DMS 273 (cell line): ENCODE measurements around the gene ANXA9.

Experiments used
- DNase-seq: peaks from one replicate; lab custom pipeline; 2025; ENCODE audit not compliant: unreplicated experiment; lab: John Stamatoyannopoulos, UW

The ANXA9 gene

DNA sequence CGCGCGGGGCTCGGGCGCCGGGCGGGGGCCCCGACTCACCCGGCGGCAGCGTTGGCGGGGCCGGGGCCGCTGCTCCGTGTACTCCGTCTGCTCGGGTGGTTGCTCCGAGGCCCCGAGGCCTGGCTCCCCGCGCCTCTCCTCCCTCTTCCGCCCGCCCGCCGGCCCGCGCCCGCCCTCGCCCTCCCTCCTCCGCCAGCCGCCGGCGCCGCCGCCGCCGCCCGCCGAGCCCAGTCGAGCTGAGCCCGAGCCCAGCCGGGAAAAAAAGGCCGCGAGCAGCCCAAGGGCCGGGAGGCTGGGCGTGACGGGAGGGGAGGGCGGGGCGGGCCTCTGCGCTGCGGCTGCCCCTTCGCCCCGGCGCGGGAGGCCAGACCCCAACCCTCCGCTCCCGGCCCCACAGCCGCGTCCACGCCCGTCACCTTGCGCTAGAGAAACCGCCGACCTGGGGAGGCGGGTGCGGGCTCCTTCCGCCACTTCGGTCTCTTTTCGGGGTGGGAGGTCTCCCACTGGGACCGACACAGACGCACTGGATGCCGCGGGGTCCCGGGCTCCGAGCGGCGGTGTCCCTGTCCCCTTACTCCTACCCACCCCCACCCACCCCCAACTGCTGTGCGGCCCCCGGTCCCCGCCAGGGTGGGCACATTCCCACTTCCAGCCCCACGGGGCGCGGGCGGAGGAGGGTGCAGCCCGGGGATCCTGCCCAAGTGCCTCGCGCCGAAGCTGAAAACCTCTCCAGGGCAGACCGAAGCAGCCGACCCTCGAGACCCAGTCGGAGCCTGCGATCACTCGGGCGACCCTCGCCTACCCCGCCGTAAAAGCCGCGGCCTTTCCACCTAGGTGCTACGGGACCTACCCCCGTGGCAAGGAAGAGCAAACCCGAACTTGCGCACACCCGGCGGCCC is 7.3 kb upstream of the ANXA9 start, which contains the start of gene CERS2:
TSS of gene CERS2 (minus strand) at position 256 of the 899 bp plus-strand sequence. CDS start 5,745 bp downstream, outside the sequence.
- peak; percentile 100 for DNase-seq

DNA sequence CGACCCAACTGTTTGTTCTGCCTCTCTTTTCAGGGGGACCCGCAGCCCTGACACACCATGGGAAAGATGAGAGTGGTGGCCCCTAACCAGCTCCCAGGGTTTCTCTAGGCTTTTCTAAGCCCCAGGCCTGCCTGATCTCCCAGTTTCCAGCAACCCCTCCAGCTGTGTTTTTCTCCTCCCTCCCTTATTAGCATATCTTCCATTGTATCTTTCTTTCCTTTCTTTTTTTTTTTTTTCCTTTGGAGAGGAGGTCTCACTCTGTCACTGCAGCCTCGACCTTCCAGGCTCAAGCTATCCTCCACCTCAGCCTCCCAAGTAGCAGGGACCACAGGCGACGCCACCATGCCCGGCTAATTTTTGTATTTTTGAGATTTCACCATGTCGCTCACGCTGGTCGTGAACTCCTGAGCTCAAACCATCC is 5.7 kb upstream of the ANXA9 start:
- DNase-seq, result no peak

DNA sequence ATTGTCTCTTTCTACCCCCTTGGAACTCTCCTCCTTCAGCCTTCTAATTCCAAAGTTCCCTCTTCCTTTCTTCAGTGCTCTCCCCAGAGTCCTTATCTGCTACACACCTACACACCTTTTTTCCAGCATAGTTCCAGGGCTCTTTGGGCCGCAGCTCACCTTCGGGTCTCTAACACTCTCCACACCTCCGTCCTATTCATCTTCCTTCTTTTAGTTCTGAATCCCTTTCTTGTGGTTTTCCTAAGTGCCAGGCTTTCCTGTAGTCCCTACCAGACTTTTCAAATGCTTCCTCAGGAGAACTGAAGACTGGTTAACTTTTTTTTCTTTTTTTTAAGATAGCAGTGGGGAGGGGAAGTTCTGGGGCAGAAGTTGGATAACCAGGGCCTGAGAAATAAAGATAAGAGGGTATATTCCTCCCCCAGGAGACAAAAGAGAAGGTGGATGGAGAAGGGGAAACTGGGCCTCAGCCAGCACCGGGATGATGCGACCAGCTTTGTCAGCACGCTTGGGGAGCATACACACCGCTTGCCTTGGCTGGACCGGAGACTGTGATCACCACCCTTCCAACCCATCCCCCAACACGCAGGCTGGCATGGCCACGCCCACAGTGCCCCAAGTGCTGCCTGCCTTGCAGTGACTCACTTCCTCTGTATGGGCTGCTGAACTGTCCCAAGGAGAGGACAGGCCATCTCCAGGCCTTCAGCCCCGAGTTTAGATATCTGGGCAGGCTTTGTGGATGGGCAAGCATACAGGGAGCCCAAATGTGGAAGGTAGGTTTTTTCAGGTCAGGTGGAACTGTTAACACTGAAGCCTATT is 5.0 kb upstream of the ANXA9 start:
- peak; percentile 96 for DNase-seq

DNA sequence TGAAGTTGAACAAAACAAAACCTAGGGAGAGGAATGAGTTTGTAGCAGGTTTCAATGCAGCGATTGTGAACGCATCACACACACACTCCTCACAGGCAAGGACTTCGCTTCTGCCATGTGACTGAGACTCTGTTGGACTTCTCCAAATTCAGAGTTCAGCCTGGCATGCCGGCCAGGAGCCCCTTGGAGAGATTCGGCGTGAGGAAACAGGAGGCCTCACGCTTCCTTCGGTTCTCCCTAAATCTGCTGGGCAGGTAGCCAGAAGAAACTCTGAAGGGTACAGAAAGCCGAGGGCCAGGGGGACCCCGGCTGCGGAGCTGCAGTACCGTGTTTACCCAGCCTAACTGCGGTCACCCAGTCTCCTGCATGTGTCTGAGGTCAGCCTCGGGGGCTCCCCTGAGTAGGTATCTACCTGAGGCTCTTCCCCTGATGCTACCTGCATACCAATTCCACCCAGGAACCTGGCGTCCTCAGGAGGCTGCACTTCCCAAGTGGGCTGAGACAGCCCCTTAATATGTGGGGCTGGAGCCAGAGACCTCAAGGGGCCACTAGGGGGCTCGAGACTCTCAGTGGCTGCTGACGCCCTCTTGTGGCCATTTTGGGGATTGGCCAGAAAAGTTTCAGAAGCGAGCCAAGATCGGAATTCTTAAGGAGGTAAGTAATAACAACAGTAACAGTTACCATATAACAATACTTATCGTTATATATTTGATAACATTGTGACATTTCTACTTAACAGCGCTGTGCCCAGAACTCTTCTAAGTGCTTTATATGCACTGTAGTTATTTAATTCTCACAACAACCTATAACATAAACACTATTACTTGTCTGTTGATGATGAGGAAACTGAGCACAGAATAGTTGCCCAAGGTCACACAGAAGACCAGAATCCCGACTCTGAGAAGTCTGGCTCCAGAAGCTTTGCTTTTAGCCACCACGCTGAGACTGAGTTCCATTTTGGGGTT is 2.7 kb upstream of the ANXA9 start:
- peak; percentile 100 for DNase-seq

DNA sequence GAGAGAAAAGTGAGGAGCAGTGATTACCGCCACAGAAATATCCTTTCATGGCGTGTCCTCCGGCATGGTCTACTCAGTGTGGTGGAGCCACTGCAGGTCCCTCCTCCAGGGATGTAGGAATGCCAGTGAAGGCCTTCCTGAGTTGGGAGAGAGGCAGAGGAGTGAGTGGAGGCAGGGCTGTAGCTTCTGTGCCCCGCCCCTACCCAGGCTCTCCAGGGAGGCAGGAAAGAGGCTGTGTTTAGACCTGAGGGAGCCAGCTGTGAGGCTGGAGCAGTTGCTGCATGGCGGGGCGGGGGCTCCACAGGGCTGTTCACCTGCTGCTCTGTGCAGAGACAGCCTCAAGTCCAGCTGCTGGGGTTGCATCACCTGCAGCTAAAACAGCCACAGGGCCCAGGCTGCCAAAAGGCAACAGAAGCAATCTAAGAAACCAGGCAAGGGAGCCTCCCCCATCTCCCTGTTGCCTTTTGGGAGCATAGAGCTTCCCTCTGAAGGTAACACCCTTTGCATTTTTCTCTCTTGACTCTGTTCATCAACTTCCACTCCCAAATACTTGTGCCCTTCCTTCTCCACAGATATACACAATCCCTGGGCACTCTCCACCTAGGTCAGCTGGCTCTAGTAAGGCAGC is 801 bp upstream of the ANXA9 start:
- peak; percentile 100 for DNase-seq

DNA sequence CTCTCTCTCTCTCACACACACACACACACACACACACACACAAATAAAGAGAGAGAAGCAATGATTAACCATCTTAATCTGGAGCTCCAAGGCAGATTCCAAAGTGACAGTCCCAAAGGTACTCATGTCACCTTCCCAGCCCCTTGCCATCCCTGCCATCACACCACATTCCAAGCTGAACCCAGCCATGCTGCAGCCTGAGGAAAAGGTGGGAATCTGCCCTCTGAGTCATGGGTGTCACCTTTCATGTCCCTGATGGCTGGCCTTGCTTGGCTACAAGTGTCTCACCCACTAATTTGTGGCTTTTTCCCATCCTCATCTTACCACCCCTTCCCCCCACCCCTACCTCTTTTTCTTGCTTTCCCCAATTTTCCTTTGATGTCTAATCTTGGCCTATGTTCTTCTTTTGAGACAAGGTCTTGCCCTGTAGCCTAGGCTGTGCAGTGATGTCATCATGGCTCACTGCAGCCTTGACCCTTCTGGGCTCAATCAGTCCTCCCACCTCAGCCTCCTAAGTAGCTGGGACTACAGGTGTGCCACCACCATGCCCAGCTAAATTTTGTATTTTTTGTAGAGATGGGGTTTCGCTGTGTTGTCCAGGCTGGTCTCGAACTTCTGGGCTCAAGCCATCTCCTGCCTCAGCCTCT is 3.2 kb downstream of the ANXA9 start:
- DNase-seq, result no peak

DNA sequence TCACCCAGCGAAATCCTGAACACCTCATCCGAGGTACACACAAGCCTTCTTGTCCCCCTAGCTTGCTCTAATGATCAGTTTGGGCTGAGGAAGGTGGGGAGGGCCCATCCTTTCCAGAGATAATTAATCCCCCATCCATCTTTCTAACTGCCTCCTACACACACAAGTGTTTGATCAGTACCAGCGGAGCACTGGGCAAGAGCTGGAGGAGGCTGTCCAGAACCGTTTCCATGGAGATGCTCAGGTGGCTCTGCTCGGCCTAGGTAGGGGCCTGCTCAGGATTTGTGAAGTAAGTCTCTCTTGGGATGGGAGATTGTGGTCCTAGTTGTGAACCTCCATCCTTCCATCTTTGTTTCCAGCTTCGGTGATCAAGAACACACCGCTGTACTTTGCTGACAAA is 5.8 kb downstream of the ANXA9 start:
- DNase-seq, result no peak

DNA sequence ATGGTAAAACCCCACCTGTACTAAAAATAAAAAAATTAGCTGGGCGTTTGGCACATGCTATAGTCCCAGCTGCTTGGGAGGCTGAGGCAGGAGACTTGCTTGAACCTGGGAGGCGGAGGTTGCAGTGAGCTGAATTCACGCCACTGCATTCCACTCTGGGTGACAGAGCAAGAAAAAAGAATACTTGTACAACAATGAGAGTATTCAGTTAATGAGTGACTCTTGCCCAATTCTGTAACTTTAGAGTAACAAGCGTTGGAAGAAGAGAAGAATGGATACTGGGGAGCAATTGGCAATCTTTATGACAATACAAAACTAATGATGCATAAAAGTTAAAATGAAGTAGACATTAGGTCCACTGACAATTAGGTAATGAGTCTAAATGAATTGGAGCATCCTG is 10.5 kb downstream of the ANXA9 start:
- no peak for DNase-seq

DNA sequence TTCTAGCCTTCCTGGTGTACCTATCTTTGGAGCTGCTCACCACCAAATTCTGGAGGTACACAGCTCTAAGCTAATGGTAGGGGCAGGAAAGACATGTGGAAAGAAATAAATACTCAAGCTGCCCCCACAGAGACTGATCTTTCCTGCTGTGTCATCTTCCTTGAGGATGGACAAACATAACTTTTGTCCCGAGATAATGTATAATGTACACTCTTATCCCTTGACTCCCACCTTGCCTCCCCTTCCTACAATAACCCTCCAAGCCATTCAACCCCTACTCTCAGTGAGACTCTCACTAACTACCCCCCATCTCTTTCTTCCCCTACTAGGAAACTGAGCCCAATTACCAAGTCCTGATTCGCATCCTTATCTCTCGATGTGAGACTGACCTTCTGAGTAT is 12.2 kb downstream of the ANXA9 start:
- DNase-seq, result no peak

DNA sequence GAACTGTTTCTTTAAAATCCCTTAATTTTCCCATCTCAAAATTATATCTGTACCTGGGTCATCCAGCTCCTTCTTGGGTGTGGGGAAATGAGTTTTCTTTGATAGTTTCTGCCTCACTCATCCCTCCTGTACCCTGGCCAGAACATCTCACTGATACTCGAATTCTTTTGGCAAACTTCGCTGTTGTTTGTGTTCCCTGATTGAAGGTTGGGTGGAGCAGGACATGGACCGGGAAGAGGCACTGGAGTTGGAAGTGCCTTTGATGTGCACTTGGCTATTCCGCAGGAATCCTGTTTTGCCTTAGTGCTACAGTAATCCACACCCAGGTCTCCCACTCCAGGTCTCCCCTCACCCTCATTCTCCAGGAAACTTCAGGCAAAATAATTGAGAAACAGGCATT is 13.4 kb downstream of the ANXA9 start:
- DNase-seq, result no peak

DNA sequence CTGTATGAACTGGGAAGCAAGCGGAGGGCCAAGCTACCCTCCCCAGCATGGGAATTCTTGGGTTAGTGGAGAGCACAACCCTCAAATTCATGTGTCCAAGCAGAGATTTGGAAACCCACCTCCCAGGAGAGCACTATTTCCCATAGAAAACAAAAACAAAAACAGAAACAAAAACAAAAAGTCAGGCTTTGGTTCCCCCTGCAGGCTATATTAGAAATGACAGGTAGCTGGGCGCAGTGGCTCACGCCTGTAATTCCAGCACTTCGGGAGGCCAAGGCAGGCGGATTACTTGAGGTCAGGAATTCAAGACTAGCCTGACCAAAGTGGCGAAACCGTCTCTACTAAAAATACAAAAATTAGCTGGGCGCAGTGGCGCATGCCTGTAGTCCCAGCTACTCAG is 13.8 kb downstream of the ANXA9 start:
- DNase-seq, result peak; percentile 97

DNA sequence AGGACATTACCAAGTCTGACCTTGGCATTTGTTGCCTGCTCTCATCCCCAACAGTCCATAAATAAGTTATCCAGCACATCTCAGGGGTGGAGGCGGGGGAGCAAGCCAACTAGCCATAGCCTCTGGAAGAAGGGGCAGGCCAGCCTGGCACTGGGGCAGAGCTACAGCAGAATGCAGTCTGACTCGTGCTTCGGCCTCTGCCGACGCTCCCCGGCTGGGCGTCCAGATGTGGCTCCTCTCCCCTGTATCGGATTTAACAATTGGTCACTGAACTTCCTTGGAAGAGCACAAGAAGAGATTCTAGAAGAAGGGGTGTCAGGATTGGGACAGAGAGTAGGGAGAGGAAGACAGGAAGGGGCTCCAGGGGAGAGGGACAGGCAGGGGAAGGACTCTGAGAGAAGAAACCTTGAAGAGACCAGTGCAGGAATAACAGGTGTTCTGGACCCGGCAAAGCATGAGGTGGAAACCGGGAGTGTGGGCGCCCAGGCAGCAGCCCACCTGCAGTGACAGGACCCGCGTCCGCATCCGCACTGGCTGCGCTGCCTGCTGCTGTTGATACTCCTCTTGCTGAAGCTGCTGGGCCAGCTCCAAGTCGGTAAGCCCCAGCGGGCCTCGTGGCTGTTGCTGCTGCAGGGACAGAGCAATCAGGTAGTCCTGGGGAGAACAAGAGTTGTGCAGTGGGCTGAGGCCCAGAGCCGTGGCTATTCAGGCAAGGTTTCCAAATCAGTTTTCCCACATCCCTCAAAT is 15.2 kb downstream of the ANXA9 start:
- no peak for DNase-seq

DNA sequence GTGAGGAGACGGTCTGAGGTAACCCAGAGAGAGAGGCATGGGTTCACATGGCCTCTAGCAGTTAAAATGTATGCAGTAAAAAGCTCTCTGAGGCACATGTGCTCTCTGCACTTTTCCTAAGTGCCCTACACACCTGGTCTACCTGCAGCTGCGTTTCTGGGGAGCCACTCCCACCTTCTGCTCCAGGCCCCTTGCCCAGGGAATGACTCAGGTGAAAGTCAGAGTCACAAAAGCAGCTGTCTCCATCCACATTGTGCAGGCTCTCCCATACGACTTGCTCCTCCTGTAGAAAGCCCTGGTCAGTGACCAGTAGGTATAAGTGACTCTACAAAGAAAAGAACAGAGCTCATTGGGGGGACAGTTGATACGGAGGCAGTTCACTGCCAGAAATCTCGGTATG is 15.9 kb downstream of the ANXA9 start:
- DNase-seq, result no peak

DNA sequence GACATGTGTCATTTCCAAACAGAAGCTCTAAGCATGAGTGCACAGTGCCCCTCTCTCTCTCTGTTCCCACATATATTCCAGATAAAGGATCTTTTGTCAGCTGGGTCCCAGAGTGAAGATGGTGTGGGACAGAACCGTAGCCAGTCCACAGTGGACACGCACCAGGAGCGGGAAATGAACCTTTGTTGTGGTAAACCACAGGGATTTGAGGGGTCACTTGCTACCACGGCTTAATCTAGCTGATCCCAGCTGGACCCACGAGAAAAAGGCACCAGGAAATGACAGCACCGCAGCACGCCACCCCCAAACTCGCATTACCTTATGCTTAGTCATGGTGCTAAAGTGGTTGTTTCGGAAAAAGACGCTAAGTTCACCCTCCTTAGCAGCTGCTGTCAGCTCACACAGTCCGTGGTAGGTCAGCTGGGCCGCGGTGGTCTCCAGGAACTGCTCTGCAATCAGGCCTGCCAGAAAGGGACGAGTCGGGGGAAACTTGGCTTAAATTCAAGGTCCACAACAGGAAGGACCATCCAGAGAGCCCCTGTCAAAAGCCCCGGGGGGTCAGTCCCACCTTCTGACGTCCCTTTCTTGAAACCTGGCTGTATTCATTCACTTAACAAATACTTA is 17.1 kb downstream of the ANXA9 start:
- DNase-seq, result no peak

DNA sequence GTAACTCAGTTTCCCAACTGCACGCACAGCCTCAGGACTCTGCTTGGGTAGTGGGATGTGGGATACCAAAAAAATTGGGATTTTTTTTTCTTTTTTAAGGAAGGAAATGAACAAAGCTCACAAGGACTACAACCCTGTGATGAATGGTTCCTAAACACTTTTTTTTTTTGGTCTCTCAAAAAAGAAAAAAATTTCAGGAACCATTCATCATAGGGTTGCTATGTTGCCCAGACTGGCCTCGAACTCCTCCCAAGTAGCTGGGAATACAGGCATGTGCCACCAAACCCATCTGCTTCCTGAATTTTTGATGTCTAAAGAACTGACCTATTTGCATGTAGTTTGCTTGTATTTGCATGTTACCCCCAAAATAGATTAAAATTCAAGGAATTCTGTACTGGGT is 17.8 kb downstream of the ANXA9 start:
- DNase-seq, result no peak

DNA sequence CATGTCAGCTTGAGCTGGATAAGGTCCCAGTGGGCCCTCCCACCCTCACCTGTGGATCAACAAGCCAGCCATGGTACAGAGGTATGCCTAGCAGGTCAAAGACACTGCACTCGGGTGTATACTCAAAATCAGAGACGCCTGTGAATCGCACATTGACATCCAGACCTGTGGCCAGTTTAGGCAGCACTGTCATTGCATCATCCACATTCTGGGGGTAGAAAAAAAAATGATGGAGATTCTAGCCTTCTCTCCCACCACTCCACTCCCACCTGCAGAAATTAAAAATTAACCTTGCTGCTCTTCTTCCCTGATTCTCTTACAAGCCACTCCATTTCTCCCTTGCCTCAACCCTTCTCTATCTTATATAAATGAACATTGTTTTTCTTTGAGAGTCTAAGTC is 18.3 kb downstream of the ANXA9 start:
- no peak for DNase-seq

DNA sequence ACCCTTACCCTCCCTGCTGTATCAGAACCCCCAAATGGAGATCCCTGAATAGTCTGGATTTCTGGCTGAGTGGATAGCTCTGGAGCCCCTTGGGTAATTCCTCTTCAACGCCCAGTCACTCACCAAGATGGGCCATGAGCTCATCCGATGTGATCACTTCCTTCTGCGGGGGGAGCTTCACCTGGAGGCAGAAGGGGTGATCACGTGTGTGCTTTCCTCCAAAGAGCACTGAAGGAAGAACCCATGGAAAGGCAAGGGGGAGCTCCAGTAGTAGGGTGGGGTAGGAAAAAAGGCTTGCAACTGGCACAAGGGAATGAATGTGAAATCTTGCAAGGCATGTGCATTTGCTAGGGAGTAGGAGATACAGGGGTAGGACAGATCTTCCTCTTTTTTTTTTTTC is 19.5 kb downstream of the ANXA9 start:
- no peak for DNase-seq

DNA sequence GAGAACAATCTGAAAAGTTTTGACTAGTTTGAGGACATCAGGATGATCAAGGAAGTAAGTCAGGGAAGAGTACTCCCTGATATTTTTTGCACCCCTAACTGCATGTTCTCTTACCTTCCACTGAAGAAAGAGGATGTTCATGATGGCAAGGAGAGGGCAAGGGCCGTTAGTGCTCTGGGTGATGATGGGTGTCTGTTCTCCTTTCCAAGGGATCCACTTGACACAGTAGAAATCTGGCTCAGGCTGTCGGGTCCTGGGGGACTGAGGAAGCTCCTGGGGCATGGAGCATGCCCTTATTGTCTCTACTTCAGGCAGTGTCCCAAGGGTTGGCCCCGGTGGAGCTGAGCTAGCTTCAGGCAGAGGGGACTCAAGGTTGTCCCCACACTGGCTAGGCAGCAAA is 20.0 kb downstream of the ANXA9 start:
- no peak for DNase-seq

DNA sequence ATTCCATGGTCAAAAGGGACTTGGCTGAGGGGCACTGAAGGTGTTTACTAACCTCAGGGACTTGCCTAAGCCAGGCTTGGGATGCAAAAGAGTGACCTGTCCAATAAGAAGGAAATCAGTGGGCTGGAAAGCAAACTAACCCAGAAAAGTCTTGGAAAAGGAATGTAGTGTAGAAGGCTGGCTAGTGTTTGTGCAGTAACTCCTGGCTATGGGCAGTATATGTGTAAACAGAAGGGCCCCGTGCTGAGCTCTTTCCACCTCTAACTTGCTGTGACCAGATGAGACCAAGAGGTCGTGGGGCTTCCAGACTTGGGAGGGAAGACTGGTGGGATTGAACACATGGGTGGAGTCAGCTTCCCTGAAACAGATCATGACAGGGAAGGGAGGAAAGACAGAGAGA is 20.5 kb downstream of the ANXA9 start:
- no peak for DNase-seq
